Lower leg skin (tissue), 4 donors: ENCODE results near the gene LTBP4. TPM values are rescaled to one million over a fixed set of nuclear protein-coding genes. Genes with fewer than 3 reads are reported as not detected.

Experiments
- DNase-seq, 2 donors: peaks; one replicate each; pipeline ENCODE4 v3.0.0-alpha.2; 2019; ENCODE audit warnings: low spot score in 2 of 2
- H3K4me3 ChIP-seq: fragments of 200-600 bp; sonication (generic); 2 replicates; pipeline ENCODE4 v1.5.1; 2017; ENCODE audit warnings: mild to moderate bottlenecking, low read depth; ENCODE audit not compliant: poor library complexity, severe bottlenecking
- POLR2A ChIP-seq, 2 donors: fragments of 450-650 bp; IDR thresholded peaks; one replicate each; pipeline ENCODE4 v1.6.1; 2016 to 2017; ENCODE audit warnings: antibody characterized with exemption in 2 of 2, mild to moderate bottlenecking in 1 of 2, moderate library complexity in 1 of 2
- WGBS, 2 donors: methylation state at CpG; one replicate each; pipeline ENCODE4 v1.1.5; 2018; 5-methylcytosine and 5-hydroxymethylcytosine counted together
- intact Hi-C: fragments of 100-400 bp; cut with DNase I; formaldehyde crosslinking; loops from one replicate; pipeline ENCODE4 v1.15.0; 2023; ENCODE audit warnings: low total_unique reads
- total RNA-seq, 4 donors: library from RNA; depleted of rRNA; stranded (reverse); fragments of >200 nt; gene quantifications; one replicate each; pipeline ENCODE4 v1.1.0, GENCODE V29; 2016
- TF ChIP-seq, protein P1 (sequence below), 3 donors: fragments of 450-650 bp; IDR thresholded peaks; one replicate each; pipeline ENCODE4 v1.5.1; 2016; ENCODE audit warnings: antibody characterized with exemption in 3 of 3, mild to moderate bottlenecking in 3 of 3, moderate library complexity in 2 of 3

LTBP4 gene
- total RNA-seq, 4 donors from 2014 or later: 113 to 181 (median 144) TPM

DNA sequence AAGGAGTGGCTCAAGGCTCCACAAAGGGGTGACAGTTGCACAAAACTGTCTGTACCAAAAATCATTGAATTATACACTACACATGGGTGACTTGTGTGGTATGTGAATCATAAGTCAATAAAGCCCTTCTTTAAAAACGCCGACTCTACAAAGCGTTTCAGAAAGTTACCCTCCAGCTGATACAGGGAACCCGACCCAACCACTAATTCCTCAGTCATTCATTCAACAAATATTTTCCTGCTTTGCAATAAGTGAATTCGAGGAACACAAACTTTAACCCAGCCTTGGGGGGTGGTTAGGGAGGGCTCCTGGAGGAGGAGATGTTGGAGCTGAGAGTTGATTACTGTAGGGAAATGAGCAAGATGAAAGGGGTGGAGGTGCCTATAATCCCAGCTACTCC lies 32.0 kb downstream of the LTBP4 start:
- TF ChIP-seq POLR2A (IDR thresholded peaks at IDR 0.05): no peak
- no peak for DNase-seq
- intact Hi-C loops: loop anchor here (5.0 to 10.0 kb wide), 2 partner anchors 106 to 168 kb away; partner anchors contain the start of genes BLVRB and SPTBN4
- 79 to 84% methylated on average over 5 of the region's 5 CpGs for WGBS, 2 donors
- no peak overlapping the region for H3K4me3 ChIP-seq

DNA sequence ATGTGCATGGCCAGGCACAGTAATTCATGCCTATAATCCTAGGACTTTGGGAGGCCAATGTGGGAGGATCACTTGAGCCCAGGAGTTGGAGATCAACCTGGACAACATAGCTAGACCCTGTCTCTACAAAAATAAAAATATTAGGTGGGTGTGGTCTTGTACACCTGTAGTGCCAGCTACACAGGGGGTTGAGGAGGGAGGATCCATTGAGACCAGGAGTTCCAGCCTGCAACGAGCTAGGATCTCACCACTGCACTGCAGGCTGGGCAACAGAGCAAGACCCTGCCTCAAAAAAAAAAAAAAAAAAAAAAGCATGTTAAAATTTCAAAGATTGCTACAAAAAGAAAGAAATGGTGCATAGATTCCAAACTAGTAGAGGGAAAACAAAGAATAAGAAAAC lies 37.2 kb downstream of the LTBP4 start:
- DNase-seq: no peak
- no peak for TF ChIP-seq POLR2A (IDR thresholded peaks at IDR 0.05)
- TF ChIP-seq, protein P1, sequence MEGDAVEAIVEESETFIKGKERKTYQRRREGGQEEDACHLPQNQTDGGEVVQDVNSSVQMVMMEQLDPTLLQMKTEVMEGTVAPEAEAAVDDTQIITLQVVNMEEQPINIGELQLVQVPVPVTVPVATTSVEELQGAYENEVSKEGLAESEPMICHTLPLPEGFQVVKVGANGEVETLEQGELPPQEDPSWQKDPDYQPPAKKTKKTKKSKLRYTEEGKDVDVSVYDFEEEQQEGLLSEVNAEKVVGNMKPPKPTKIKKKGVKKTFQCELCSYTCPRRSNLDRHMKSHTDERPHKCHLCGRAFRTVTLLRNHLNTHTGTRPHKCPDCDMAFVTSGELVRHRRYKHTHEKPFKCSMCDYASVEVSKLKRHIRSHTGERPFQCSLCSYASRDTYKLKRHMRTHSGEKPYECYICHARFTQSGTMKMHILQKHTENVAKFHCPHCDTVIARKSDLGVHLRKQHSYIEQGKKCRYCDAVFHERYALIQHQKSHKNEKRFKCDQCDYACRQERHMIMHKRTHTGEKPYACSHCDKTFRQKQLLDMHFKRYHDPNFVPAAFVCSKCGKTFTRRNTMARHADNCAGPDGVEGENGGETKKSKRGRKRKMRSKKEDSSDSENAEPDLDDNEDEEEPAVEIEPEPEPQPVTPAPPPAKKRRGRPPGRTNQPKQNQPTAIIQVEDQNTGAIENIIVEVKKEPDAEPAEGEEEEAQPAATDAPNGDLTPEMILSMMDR (IDR thresholded peaks at IDR 0.05): no peak
- intact Hi-C loops: loop anchor here (10.0 kb wide), 1 partner anchor 174 kb away; the partner anchor contains the start of genes BLVRB and SPTBN4
- H3K4me3 ChIP-seq: no peak overlapping the region
- WGBS, 2 donors: 72 to 79% methylated on average over 1 of the region's 1 CpG

DNA sequence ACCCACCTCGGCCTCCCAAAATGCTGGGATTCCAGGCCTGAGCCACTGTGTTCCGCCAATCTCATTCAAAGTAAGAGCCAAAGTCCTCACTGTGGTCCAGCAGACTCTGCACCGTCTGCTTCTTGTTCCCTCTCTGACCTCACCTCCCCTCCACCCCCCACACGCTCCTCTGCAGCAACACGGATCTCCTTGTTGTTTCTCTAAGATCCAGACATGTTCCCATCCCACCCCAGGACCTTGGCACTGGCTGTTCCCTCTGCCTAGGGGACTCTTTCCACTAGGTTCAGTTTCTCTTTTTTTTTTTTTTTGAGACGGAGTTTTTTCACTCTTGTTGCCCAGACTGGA lies 38.4 kb downstream of the LTBP4 start:
- intact Hi-C loops: loop anchor here (10.0 kb wide), 1 partner anchor 175 kb away; the partner anchor contains the start of genes BLVRB and SPTBN4
- WGBS, 2 donors: 78 to 82% methylated on average over 6 of the region's 6 CpGs

DNA sequence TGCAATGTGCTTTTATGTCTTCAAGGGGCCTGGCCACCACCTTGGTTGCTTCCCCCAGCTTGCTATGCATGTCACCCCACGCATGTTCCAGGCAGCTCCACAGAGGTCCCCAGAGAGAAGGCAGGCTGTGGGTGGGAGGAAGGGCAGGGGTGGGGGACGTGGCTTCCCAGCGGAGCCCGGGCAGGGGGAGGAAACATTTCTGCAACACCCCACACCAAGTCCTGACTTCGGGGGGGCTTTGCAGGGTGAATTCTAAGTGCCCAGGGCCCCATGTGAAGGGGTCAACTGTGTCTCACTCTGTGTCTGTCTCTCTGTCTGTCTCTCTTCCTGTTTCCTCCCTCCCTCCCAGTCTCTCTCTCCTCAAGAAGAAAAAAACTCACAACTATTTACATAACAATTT lies 39.6 kb downstream of the LTBP4 start:
- TF ChIP-seq, protein P1 (IDR thresholded peaks at IDR 0.05): no peak
- TF ChIP-seq POLR2A (IDR thresholded peaks at IDR 0.05): no peak
- WGBS, 2 donors: 41 to 59% methylated on average over 5 of the region's 5 CpGs
- DNase-seq: no peak
- no peak overlapping the region for H3K4me3 ChIP-seq
- intact Hi-C loops: no loop called here

More for the DNA sequence above, 38.4 kb downstream of the LTBP4 start:
- TF ChIP-seq, protein P1 (IDR thresholded peaks at IDR 0.05): no peak
- TF ChIP-seq POLR2A (IDR thresholded peaks at IDR 0.05): no peak
- no peak for DNase-seq
- no peak overlapping the region for H3K4me3 ChIP-seq

DNA sequence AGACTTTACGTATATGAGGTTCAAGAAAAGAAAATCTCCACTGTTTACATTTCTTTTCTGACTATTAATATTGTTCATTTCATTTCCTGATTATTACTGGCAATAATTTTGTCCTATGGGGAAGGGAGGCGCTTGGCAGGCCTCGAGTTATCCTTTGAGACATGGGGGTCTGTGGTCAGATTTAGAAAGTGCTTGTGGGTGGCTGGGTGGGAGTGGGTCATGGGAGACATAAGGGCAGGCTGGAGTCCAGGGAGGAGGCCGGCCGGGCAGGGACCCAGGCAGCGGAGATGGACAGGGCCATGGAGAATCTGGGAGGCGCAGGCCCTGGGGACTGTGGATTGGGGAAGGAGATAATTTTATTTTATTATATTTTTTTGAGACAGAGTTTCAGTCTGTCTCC lies 40.1 kb downstream of the LTBP4 start:
- TF ChIP-seq, protein P1 (IDR thresholded peaks at IDR 0.05): no peak
- no peak for TF ChIP-seq POLR2A (IDR thresholded peaks at IDR 0.05)
- H3K4me3 ChIP-seq: no peak overlapping the region
- WGBS, 2 donors: 64 to 83% methylated on average over 7 of the region's 7 CpGs
- no peak for DNase-seq
- intact Hi-C loops: no loop called here

DNA sequence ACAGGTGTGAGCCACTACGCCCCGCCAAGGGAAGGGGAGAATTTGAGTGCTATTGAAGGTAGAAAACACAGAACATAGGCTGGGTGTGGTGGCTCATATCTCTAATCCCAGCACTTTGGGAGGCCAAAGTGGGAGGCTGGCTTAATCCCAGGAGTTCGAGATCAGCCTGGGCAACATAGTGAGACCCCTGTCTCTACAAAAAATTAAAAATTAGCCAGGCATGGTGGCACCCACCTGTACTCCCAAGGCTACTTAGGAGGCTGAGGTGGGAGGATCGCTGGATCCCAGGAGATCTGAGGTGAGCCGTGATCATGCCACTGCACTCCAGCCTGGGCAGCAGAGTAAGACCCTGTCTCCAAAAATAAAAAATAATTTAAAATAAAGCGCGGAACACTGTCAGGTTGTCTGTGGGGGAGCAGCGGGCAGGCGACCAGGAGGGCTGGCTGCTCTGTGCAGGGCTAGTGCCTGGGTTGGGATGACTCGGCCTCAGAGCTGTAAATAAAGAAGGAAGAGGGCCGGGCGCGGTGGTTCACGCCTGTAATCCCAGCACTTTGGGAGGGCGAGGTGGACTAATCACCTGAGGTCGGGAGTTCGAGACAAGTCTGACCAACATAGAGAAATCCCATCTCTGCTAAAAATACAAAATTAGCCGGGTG lies 41.0 kb downstream of the LTBP4 start:
- no peak for TF ChIP-seq POLR2A (IDR thresholded peaks at IDR 0.05)
- TF ChIP-seq, protein P1 (IDR thresholded peaks at IDR 0.05): no peak
- WGBS, 2 donors: 93% methylated on average over 18 of the region's 18 CpGs

More for the DNA sequence above, 41.0 kb downstream of the LTBP4 start:
- no peak overlapping the region for H3K4me3 ChIP-seq
- DNase-seq: no peak
- intact Hi-C loops: no loop called here
